B cell (primary cell): ENCODE measurements around the gene PNPO. TPM values are rescaled to one million over a fixed set of nuclear protein-coding genes. Genes with fewer than 3 reads are reported as not detected.

Experiments
- ATAC-seq: fragments of 200-7000 bp; cut with Tn5 transposase; one replicate; pipeline ENCODE4 v1.10.0; 2021; ENCODE audit warnings: low read depth, mild to moderate bottlenecking, moderate number of reproducible peaks, moderate library complexity
- CTCF ChIA-PET: fragments of 350-600 bp; sonication (Branson Sonifier 250); formaldehyde crosslinking; loops from one replicate; lab custom pipeline; 2021; ENCODE audit warnings: antibody characterized with exemption, inconsistent platforms; lab: Charles Lee
- POLR2A ChIA-PET: fragments of 350-600 bp; sonication (Branson Sonifier 250); formaldehyde crosslinking; loops from one replicate; lab custom pipeline; 2021; ENCODE audit warnings: antibody characterized with exemption; lab: Charles Lee
- DNase-seq: peaks from one replicate; pipeline ENCODE4 v3.0.0; 2013
- H2AFZ ChIP-seq: 2 replicates; pipeline ENCODE4 v1.6.1; 2012; ENCODE audit warnings: mild to moderate bottlenecking, low read depth, low read length; ENCODE audit not compliant: insufficient read depth, poor library complexity, severe bottlenecking
- H3K27ac ChIP-seq, 2 donors: 1 replicate in 1 of 2; 2 replicates in 1 of 2; pipeline ENCODE4 v1.5.1; 2012 to 2013; ENCODE audit warnings: low read length in 2 of 2, mild to moderate bottlenecking in 2 of 2, moderate library complexity in 1 of 2
- H3K27me3 ChIP-seq, 4 experiments: fragments of 200-600 bp in 1 of 4; sonication (generic) in 1 of 4; replicated peaks in 1 of 4; 1 replicate in 2 of 4; 2 replicates in 2 of 4; pipeline versions ENCODE4 v1.6.1 to v1.7.0; 2013 to 2016; ENCODE audit warnings: low read length in 3 of 4, mild to moderate bottlenecking in 2 of 4, mixed read lengths in 1 of 4, moderate library complexity in 1 of 4; ENCODE audit not compliant: insufficient read depth in 4 of 4, control insufficient read depth in 3 of 4; ENCODE audit errors: control extremely low read depth in 1 of 4
- H3K36me3 ChIP-seq, 2 experiments: replicated peaks in 1 of 2; 1 replicate in 1 of 2; 2 replicates in 1 of 2; pipeline versions ENCODE4 v1.6.1 to v1.7.1; 2013; ENCODE audit warnings: low read length in 1 of 2; ENCODE audit not compliant: insufficient read depth in 2 of 2, control insufficient read depth in 1 of 2; ENCODE audit errors: control extremely low read depth in 1 of 2, extremely low read depth in 1 of 2
- H3K4me1 ChIP-seq, 2 donors: fragments of 200-600 bp in 1 of 2; sonication (generic) in 1 of 2; 1 replicate in 1 of 2; 2 replicates in 1 of 2; pipeline versions ENCODE4 v1.5.1 to v1.6.1; 2013 to 2017; ENCODE audit warnings: low read length in 2 of 2; ENCODE audit not compliant: control insufficient read depth in 2 of 2, insufficient read depth in 2 of 2
- H3K4me2 ChIP-seq: replicated peaks from 2 replicates; pipeline ENCODE3; 2012; ENCODE audit warnings: mild to moderate bottlenecking, low read depth, low read length; ENCODE audit not compliant: poor library complexity, severe bottlenecking
- H3K4me3 ChIP-seq, 5 experiments: fragments of 200-600 bp in 1 of 5; sonication (generic) in 1 of 5; 1 replicate in 3 of 5; 2 replicates in 2 of 5; pipeline versions ENCODE4 v1.5.1 to v1.7.0; 2011 to 2016; ENCODE audit warnings: low read length in 4 of 5, mild to moderate bottlenecking in 4 of 5, low read depth in 2 of 5, control low read depth in 1 of 5, moderate library complexity in 1 of 5; ENCODE audit not compliant: insufficient read depth in 1 of 5; ENCODE audit errors: control extremely low read depth in 1 of 5, extremely low read depth in 1 of 5
- H3K79me2 ChIP-seq: fragments of 200-600 bp; sonication (generic); one replicate; pipeline ENCODE4 v1.6.0; 2016; ENCODE audit warnings: low read length; ENCODE audit not compliant: control insufficient read depth, insufficient read depth
- H3K9ac ChIP-seq: fragments of 200-600 bp; sonication (generic); 2 replicates; pipeline ENCODE4 v1.6.1; 2017; ENCODE audit warnings: mild to moderate bottlenecking, low read length, moderate library complexity
- H3K9me3 ChIP-seq, 3 donors: one replicate each; pipeline versions ENCODE4 v1.6.1 to v1.7.1; 2013; ENCODE audit warnings: low read length in 2 of 3; ENCODE audit not compliant: control insufficient read depth in 2 of 3, insufficient read depth in 1 of 3; ENCODE audit errors: control extremely low read depth in 1 of 3
- H4K20me1 ChIP-seq: 2 replicates; pipeline ENCODE4 v1.6.0; 2012; ENCODE audit warnings: mild to moderate bottlenecking, low read length; ENCODE audit not compliant: insufficient read depth, control insufficient read depth, poor library complexity, severe bottlenecking
- H3K27ac Mint-ChIP-seq: one replicate; pipeline ENCODE4 v1.8.0; 2021; ENCODE audit warnings: mixed read lengths
- H3K27me3 Mint-ChIP-seq: one replicate; pipeline ENCODE4 v1.8.0; 2021; ENCODE audit warnings: mixed read lengths
- H3K4me1 Mint-ChIP-seq: one replicate; pipeline ENCODE4 v1.8.0; 2021; ENCODE audit warnings: mixed read lengths
- H3K4me3 Mint-ChIP-seq: one replicate; pipeline ENCODE4 v1.8.0; 2021; ENCODE audit warnings: mixed read lengths
- H3K9me3 Mint-ChIP-seq: one replicate; pipeline ENCODE4 v1.8.0; 2022; ENCODE audit warnings: mixed read lengths; ENCODE audit not compliant: insufficient read depth
- EZH2 ChIP-seq: IDR thresholded peaks from 2 replicates; pipeline ENCODE4 v1.6.1; 2012; ENCODE audit warnings: borderline replicate concordance, low read depth, mild to moderate bottlenecking, moderate library complexity, low read length; ENCODE audit not compliant: insufficient read depth, poor library complexity, severe bottlenecking
- WGBS: methylation state at CpG from one replicate; pipeline ENCODE4 v1.1.5; 2013; ENCODE audit warnings: missing lambda C conversion rate; ENCODE audit not compliant: insufficient coverage; 5-methylcytosine and 5-hydroxymethylcytosine counted together
- intact Hi-C: fragments of 100-400 bp; cut with micrococcal nuclease; formaldehyde crosslinking; loops from one replicate; pipeline ENCODE4 v1.10.0; 2022
- polyA plus RNA-seq: library from polyadenylated mRNA; depleted of rRNA; stranded (reverse); fragments of >200 nt; gene quantifications from 2 replicates; pipeline ENCODE4 v1.2.3, GENCODE V29; 2012
- total RNA-seq, 2 donors: library from RNA; stranded (reverse); fragments of 120-200 nt in 1 of 2; gene quantifications; 1 replicate in 1 of 2; 2 replicates in 1 of 2; pipeline versions ENCODE4 v1.2.3 to v1.2.4, GENCODE V29; 2013 to 2022
- TF ChIP-seq, protein P1 (sequence below): fragments of 200-600 bp; IDR thresholded peaks from one replicate; pipeline ENCODE4 v1.8.0; 2022; ENCODE audit warnings: antibody characterized with exemption, mild to moderate bottlenecking

PNPO gene
- total and polyA plus RNA-seq, 2 donors (not counting 1 experiment from before 2014, with no cell fraction given): 8.0 to 14.7 TPM

DNA sequence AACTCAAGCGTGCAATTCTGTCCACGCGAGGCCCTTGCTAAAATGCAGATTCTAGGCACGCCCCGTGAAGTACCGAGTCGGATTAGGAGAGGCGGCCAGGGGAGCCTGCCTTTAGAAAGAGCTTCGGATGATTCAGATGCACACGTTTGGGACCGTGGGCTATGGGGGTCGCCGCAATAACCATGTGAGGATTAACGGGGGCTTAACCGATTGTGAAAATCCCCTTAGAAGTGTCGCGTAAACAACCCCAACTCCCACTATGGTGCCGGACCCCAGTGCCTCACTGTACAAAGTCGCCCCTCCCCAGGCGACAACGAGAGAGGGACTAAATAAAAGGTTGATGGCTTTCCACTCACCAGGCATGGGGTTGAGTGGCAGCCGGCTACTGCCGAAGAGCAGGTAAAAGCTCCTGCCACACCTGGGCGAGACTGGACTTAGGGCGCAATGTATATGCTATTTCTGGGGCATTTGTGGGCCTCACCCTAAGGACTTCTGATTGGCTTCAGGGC is 46.0 kb upstream of the PNPO start:
- Histone ChIP-seq H3K27ac (peak overlapping the region; percentile 62 to 98), H3K4me1 (peaks cover 19 to 23% of the 10 kb centered on the region in 2 donors), H3K9ac (peak overlapping the region; percentile 84), H3K27me3 (no peaks in the 10 kb centered on the region), H3K4me3 (peak overlapping the region; percentile 49 to 97 (median 90)), H4K20me1 (peaks cover 11% of the 10 kb centered on the region), H3K79me2 (peaks cover 51% of the 10 kb centered on the region), H2AFZ (peak overlapping the region; percentile 79), H3K9me3 (no peaks in the 10 kb centered on the region), H3K4me2 (peak overlapping the region; percentile 81), H3K36me3 (peaks cover 0 to 7% of the 10 kb centered on the region in 2 experiments)
- Mint-ChIP-seq H3K9me3 (no peaks in the 10 kb centered on the region), H3K27ac (peak overlapping the region; percentile 100), H3K4me1 (peaks cover 49% of the 10 kb centered on the region), H3K4me3 (peak overlapping the region; percentile 96), H3K27me3 (no peaks in the 10 kb centered on the region)
- CTCF ChIA-PET: interaction anchor here (0.6 to 15.3 kb wide), 7 partner anchors 51 to 272 kb away, joined by 3 to 436 read pairs (median 4); partner anchors contain the start of genes CDK5RAP3, LRRC46, MRPL10 and SCRN2
- POLR2A ChIA-PET: interaction anchor here (0.6 to 1.9 kb wide), 18 partner anchors 9 to 1702 kb away, joined by 3 to 18 read pairs (median 6); partner anchors contain the start of genes CDK5RAP3, KANSL1, KPNB1 and LRRC46
- WGBS: 0% methylated on average over 13 of the region's 25 CpGs
- DNase-seq (no peak), ATAC-seq (no peak)
- intact Hi-C loops: loop anchor here (1.0 kb wide), 2 partner anchors 64 to 153 kb away; partner anchors contain the start of genes LRRC46, MRPL10 and NFE2L1
- no peak for TF ChIP-seq EZH2
- TF ChIP-seq, protein P1, sequence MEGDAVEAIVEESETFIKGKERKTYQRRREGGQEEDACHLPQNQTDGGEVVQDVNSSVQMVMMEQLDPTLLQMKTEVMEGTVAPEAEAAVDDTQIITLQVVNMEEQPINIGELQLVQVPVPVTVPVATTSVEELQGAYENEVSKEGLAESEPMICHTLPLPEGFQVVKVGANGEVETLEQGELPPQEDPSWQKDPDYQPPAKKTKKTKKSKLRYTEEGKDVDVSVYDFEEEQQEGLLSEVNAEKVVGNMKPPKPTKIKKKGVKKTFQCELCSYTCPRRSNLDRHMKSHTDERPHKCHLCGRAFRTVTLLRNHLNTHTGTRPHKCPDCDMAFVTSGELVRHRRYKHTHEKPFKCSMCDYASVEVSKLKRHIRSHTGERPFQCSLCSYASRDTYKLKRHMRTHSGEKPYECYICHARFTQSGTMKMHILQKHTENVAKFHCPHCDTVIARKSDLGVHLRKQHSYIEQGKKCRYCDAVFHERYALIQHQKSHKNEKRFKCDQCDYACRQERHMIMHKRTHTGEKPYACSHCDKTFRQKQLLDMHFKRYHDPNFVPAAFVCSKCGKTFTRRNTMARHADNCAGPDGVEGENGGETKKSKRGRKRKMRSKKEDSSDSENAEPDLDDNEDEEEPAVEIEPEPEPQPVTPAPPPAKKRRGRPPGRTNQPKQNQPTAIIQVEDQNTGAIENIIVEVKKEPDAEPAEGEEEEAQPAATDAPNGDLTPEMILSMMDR: no peak
